GM21390 (cell line): ENCODE results near the gene ERVMER34-1.
A peak's percentile ranks its signal among the peaks of the same experiment; 100 is the strongest.

Experiments used
- ATAC-seq: cut with Tn5 transposase; IDR thresholded peaks from one replicate; pipeline ENCODE4 v1.9.1; 2021; ENCODE audit not compliant: unreplicated experiment

The ERVMER34-1 gene

GRCh38 chr4:52721968-52722815 is 29.0 kb downstream of the ERVMER34-1 start:
- ATAC-seq = peak; percentile 93

DNA sequence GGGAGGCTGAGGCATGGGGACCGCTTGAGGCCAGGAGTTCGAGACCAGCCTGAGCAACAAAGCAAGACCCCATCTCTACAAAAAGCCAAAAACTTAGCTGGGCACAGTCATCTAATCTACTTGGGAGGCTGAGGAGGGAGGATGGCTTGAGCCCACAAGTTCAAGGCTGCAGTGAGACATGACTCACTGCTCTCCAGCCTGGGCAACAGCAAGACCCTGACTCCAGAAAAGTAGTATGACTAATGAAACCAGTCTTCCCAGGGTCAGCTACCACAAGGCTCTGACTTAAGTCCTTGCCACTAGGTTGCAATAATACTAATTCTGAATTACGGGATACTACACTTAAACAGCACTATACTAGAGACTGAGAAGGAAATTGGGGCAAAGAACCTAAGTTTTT is 33.1 kb downstream of the ERVMER34-1 start:
- no peak for ATAC-seq

DNA sequence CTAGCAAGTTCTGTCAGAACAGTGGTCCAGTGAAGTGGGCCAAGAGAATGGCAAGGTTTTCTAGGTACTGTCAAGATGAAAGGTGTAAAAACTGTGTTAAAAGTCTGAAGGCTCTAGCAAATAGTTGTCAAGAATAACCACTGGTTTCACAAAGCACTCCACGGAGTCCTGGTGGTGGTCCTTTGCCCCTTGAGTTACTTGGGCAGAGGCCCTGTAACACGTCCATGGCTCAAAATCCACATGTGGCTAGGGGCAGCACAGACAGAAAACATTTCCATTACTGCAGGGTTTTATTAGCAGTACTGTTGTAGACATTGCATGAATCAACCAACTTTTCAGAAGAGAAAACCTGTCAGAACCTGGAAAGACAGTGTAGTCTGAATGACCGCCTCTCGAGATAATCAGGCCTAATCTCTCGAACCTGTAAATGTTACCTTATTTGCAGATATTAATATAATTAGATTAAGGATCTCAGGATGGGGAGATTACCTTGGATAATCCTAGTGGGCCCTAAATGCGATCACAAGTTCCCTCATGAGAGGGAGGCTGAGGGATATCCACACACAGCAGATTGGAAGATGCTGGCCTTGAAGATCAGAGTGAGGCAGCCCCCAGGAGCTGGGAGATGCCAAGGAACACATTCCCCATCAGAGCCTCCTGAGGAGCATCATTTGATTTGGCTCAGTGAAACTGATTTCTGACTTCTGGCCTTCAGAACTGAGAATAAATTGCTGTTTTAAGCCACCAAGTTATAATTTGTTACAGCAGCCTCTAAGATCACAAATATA is 34.7 kb downstream of the ERVMER34-1 start:
- ATAC-seq = no peak

GRCh38 chr4:52715914-52716313 is 35.3 kb downstream of the ERVMER34-1 start:
- ATAC-seq = no peak

DNA sequence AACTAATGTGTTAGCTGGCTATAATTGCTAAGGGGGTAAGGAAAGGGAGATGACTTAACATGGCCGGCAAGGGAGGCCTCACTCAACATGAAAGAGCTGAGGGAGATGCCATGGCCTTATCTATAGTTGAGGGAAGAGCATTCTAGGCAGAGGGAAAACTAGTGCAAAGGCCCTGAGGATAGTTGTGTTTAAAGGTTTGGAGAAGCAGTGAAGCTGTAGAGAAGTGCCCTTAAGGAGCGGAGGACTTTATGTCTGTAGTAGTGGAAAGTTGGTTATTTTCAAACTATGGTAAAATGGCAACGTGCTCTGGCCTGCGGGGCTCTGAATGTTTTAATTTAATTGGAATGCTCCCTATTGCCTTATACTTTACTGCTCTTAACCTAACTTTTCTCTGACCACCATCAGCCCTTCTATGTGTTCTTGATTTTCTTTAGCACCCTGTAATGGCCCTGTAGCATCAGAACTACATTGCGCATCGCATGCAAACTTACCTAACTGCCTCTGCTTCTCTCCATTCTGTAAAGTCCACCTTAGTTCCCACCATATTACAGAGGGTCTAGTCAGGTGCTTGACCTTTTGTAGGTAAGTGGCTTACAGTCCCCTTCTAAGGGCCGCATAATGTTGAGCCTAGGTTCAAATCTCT is 35.8 kb downstream of the ERVMER34-1 start:
- ATAC-seq = no peak

- no peak for ATAC-seq
Observed at GRCh38 chr4:52714597-52715254, 36.5 kb downstream of the ERVMER34-1 start.

DNA sequence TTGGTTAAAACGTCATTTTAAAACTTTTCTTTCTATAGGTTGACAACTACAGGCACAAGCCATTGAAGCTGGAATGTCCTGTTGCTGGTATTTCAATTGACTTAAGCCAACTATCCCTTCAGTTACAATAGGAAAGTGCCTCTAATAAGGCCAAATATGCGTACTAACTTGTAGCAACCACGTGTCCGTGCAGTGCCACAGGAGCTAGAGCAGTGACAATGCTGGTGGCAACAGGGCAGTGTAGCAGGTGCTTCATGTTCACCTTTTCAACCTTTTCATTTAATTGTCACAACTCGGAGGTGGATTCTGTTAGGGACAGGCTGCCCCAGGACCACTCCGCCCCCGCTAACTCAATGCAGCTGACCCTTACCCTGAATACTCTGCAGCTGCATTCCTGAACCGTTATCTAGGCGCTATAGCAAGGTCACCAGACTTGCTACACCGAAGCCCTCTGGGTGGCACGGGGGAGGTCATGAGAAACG is 37.7 kb downstream of the ERVMER34-1 start:
- ATAC-seq = no peak

GRCh38 chr4:52712251-52713130 is 38.7 kb downstream of the ERVMER34-1 start:
- peak; percentile 86 for ATAC-seq

DNA sequence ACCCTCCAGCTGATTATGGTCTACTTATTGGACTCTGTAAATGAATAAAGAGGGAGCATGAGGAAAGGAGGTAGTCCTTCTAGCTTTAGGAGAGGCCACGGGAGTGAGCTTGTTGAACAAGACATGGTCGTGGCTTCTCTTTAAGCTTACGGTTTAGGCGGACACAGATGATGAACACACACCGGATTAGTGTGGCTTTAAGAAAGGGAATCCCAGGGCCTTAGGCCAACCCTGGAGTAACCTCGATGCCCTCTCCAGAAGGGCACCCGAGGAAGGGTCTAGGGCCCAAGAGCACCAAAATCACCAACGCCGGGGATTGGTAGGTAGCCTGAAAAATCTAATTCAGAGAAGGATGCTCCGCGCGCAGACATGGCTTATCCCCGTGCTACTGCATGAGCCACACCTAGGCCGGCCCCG is 39.4 kb downstream of the ERVMER34-1 start:
- ATAC-seq = peak; percentile 9

DNA sequence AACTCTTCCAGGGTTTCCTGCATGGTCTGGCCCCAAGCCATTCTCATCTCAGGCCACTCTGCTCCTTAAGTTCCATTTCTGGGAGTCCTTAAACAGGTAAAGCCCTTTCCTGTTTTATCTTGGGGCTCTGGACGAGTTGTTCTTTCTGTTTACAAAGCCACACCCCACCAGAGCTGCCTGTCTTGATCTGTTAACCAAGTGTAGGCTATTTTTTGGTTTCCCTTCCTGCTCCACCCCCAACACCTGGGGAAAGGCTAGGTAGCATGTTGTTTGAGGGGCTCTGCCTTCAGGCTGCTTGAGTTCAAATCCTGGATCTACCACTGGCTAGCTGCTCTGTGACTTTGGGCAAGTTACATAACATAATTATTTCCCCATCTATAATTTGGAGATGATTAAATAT is 40.0 kb downstream of the ERVMER34-1 start:
- no peak for ATAC-seq

DNA sequence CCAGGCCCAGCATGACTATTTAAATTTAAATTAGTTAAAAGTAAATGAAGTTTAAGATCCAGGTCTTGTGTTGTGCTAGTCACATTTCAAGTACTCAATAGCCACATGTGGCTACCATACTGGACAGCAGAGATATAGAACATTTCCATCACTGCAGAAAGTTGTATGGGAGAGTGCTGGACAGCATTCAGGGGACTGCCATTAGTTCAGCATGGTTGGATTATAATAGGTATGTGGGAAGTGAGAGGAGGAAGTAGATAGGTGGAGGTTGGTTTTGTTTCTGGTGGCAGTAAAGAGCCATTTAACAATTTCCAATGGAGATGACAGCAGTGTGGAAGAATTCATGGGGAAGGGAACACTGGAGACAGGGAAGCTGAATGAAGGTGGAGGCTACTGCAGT is 42.1 kb downstream of the ERVMER34-1 start:
- ATAC-seq = no peak

GRCh38 chr4:52704661-52705060 is 46.6 kb downstream of the ERVMER34-1 start:
- no peak for ATAC-seq

DNA sequence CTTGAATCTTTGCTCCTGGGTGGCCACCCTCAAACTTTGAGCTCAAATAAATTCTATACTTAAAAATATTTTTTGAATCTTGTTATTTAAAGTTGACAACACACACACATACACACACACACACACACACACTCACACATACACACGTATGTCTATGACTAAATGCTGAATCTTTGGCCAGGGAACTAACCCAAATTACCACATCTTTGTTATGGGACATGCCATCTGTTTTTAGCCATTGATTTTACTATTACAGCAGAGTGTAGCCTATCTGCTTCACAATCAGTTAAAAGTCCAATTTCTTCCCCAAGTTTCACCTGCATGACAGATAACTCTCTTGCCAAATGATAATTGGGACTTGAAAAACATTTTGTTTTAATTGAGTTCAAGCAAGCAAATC is 47.1 kb downstream of the ERVMER34-1 start:
- no peak for ATAC-seq

DNA sequence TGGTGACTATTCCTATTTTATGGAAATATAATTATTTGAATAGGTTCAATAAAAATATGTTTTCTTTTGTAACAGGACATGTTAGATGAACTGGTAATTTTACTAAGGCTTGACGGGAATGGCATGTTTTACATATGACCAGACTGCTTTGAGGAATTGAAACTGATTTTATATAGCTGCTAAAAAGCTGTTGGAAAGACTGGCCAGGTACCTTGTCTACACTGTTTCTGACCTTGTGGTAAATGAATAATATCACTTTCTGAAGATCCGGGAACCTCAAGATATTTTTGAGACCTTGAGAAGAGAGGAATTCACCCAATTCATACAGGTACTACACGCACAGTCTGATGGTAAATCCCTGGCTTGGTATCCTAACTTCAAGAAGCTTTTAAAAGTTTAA is 50.0 kb downstream of the ERVMER34-1 start:
- peak; percentile 92 for ATAC-seq

DNA sequence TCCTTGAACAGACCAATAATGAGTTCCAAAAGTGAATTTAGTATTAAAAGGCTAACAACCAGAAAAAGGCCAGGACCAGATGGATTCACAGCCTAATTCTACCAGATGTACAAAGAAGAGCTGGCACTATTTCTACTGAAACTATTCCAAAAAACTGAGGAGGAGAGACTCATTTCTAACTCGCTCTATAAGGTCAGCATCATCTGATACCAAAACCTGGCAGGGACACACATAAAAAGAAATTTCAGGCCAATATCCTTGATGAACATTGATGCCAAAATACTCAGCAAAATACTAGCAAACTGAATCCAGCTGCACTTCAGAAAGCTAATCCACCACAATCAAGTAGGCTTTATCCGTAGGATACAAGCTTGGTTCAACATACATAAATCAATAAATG is 56.3 kb downstream of the ERVMER34-1 start:
- no peak for ATAC-seq

- no peak for ATAC-seq
Observed at GRCh38 chr4:52693492-52693891, 57.7 kb downstream of the ERVMER34-1 start.
